GM21360 (cell line): ENCODE results near the gene CCDC197.

ENCODE experiments used
- ATAC-seq: cut with Tn5 transposase; IDR thresholded peaks from one replicate; pipeline ENCODE4 v1.9.1; 2021; ENCODE audit warnings: mild to moderate bottlenecking, moderate library complexity; ENCODE audit not compliant: unreplicated experiment

CCDC197 gene

GRCh38 chr14:94021416-94022157 lies 24.5 kb downstream of the CCDC197 start:
- no peak for ATAC-seq

GRCh38 chr14:94022532-94023411 lies 25.7 kb downstream of the CCDC197 start:
- no peak for ATAC-seq

- ATAC-seq = no peak
Observed at GRCh38 chr14:94024549-94024948, 27.4 kb downstream of the CCDC197 start.

GRCh38 chr14:94025720-94026119 lies 28.6 kb downstream of the CCDC197 start:
- no peak for ATAC-seq

GRCh38 chr14:94026173-94026888 lies 29.2 kb downstream of the CCDC197 start, which contains the start of gene OTUB2:
Gene OTUB2 (plus strand): TSS chr14:94026340. CDS start chr14:94026538, 198 bp downstream.
- peak; percentile 99 for ATAC-seq

GRCh38 chr14:94026889-94027469 lies 29.9 kb downstream of the CCDC197 start:
- no peak for ATAC-seq

- no peak for ATAC-seq
Observed at GRCh38 chr14:94027566-94028449, 30.7 kb downstream of the CCDC197 start.

GRCh38 chr14:94028450-94028826 lies 31.3 kb downstream of the CCDC197 start:
- ATAC-seq = no peak

- ATAC-seq = no peak
Observed at GRCh38 chr14:94029265-94029664, 32.2 kb downstream of the CCDC197 start.

- no peak for ATAC-seq
Observed at GRCh38 chr14:94029671-94030203, 32.6 kb downstream of the CCDC197 start.

- ATAC-seq = no peak
Observed at GRCh38 chr14:94030571-94030970, 33.5 kb downstream of the CCDC197 start.

GRCh38 chr14:94031161-94031882 lies 34.2 kb downstream of the CCDC197 start:
- ATAC-seq = no peak

- no peak for ATAC-seq
Observed at GRCh38 chr14:94031883-94032279, 34.8 kb downstream of the CCDC197 start.

- ATAC-seq = no peak
Observed at GRCh38 chr14:94034886-94035285, 37.8 kb downstream of the CCDC197 start.

GRCh38 chr14:94036313-94037167 lies 39.4 kb downstream of the CCDC197 start:
- ATAC-seq = peak; percentile 88

GRCh38 chr14:94037954-94038353 lies 40.9 kb downstream of the CCDC197 start:
- ATAC-seq = no peak

- no peak for ATAC-seq
Observed at GRCh38 chr14:94038510-94038909, 41.4 kb downstream of the CCDC197 start.
